Measurements from ENCODE around the gene WWTR1. TPM values are rescaled to one million over a fixed set of nuclear protein-coding genes. Genes with fewer than 3 reads are reported as not detected.

WWTR1 gene
- polyA plus RNA-seq, 3 donors: 88.7 to 119 (median 100) TPM

DNA sequence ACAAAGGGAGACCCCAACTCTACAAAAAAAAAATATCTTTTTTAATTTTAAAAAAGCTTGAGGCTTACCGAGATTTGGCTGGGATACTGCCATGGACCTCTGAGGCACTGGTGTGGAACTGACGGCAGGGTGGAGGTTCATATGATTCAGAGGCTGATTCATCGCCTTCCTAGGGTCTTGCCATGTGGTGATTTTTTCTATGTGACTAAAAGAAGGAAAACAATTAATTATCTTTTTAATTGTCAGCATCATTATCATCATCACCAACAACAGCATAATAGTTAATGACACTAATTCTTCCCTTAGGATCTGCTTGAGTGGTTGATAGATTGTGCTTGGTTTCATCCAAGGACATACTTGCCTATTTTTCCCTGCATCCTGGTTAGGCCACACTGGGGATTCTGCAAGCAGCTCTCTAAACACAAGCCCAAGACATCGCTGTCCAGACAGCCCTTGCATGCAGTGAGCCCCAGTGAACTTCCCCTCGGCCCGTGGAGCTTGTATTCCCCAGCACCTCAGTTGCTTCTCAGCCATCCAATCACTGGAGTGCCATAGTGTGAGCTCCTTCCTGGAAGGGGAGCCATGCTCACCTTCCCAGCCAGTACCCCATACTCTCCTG is 84.9 kb downstream of the WWTR1 start:
- DNase-seq: no peak

DNA sequence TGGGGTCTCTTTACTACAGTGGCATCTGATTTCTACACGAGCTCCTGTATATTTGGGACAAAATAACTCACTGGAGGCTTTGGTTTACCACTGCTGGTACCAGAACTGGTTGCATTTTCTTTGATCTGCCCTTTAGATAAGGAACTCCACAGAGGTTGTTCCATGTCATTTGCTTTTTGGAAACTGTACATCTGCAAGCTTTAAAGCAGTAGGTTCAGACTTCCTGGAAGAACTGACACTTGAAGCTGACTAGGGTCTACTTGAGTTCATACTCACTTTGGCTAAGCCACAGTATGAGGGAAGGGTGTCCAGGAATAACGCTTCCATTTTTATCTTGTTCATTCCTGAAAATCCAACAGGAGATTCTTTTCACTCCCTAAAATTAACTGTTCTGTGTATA is 86.4 kb downstream of the WWTR1 start:
- no peak for DNase-seq

DNA sequence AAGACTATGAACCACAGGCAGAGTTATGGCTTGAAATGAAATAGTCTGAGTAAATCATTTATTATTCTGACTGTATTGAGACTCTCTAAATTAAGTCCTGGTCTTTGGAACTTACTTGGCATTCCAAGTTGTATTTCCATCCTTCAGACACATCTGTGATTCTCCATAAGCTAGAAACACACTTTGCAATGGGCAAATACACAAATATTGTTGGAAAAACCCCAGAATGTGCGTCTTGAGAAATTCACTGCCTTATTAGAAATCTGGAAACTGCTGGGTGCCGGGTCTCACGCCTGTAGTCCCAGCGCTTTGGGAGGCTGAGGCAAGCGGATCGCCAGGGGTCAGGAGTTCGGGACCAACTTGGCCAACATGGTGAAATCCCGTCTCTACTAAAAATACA is 87.8 kb downstream of the WWTR1 start:
- DNase-seq: no peak

DNA sequence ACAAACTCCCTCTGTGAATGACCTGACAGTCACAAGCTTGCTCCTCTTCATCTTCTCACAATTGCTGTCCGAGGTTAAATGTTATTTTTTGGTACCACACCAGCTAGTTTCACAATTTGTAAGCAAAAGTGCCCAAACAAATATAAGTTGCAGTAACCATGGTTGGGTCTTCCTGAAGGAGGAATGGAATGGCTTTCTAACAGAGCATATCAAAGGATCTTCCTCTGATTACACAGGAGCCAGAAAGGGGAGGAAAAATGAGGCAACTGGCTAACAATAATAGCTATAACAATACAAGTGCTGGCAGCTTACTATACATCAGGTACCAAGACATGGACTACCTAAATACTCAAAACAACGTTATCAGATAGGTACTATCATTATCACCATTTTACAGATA is 90.4 kb downstream of the WWTR1 start:
- no peak for DNase-seq

DNA sequence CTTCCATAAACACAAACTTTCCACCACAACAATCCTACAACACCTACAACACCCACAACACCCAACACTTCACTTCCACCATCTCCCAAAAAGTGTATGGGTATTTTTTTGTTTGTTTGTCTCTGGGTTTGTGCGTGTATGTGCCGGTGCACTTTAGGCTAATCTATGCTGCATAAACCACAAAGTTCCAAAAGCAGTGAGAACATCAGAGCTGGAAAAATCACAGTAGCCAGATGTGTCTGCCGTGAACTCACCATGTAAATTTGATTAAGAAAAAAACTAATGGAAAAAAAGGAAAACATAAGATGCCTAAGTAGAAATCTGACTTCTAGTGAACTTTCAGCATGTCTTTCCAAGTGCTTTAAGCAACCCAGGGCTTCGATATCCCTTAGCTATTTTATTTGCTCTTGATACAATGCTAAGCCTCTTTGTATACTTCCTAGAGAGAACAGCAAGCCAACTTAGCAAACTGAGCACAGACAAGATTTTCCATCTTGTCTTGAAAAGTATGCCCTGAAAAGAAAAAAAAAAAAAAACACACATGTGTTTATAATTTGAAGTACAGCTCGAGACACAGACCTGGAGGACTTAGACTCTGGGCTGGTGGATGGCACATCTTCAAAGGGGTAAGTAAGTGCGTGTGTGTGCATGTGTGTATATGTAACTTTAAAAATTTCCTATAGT is 91.4 kb downstream of the WWTR1 start:
- no peak for DNase-seq

DNA sequence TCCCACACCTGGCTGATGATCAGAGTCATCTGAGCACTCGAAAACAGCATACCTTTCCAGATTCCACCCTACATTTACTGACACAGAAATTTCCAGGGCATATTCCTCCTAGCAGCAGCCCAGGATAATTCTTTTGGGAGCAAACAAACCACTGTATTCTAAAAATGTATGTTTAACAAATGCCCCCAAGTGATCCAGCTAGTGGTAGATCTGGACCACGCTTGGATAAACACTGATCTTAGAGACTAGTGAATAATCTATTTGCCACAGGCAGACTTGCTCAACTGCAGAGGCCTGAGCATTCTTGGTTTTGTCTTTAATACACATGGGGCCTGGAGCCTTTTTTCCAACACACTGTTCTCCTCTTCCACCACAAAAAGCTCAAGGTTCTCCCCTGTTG is 93.7 kb downstream of the WWTR1 start:
- no peak for DNase-seq

DNA sequence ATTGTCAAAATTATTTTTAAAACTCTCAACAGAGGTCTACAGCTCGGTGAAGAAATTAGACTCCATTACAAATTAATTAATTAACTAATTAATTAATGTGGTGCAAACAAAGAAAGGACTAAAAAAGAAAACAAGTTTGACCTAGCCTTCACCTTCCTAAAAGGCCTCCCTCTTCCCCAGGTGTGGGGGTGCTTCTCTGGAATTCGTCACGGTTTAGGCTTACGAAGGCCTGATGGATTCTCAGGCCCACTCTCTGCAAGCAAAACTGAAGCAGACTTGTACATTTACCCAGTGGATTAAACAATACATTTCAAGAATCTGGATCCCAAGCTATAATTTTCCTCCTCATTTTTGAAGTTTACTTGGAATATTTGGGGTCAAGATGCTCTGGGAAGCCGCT is 94.7 kb downstream of the WWTR1 start:
- no peak for DNase-seq

DNA sequence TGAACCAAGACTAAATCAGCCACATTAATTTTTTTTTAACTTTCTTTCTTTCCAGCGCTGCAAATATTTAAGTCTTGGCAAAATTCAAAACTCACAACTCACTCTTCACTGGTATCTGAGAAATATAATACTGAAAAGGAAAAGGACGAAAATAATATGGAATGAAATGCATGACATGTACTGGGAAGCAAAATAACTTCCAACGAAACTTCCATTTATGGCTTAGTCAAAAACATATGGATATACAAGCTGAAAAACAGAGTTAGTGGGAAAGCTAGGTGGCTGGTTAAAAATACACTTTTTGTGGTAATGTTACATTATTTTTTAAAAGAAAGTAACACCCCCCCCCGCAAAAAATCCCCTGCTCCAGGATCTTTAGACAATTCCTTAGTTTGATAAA is 97.2 kb downstream of the WWTR1 start:
- no peak for DNase-seq

DNA sequence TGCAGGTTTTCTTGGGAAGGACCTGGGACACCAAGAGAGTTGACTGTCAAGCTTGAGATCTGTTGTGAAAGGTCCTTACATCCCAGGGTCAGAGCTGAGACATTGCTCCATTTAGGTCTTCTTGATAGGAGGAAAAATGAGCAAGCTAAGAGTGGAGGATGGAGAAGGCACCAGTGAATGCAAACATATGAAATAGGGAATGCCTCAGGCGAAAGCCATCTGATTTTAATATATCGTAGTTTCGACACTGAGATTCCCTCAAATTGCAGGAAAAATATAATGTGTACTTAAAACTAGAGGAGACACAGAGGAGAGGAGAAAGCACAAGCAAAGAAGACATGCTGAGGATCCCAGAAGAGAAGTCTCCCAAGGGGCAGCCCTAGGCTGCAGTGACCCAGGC is 97.8 kb downstream of the WWTR1 start:
- DNase-seq: no peak

DNA sequence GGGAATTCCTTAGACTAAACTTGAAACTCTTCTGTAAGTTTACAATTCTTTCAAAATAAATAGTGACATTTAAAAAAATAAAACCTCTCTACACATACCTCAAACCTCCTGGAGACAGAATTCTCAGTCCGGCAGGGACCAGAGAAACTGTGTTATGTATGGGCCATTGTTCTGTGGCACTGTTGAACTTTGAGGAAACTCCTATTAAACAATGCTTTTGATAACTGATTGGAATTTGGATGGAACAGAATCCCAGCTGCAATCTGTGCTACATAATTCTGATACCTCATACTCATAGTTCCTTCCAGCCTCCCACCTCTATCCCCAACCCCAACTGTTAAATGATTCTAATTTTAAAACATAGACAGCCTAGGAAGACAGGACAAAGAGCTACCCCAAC is 98.3 kb downstream of the WWTR1 start:
- DNase-seq: no peak

DNA sequence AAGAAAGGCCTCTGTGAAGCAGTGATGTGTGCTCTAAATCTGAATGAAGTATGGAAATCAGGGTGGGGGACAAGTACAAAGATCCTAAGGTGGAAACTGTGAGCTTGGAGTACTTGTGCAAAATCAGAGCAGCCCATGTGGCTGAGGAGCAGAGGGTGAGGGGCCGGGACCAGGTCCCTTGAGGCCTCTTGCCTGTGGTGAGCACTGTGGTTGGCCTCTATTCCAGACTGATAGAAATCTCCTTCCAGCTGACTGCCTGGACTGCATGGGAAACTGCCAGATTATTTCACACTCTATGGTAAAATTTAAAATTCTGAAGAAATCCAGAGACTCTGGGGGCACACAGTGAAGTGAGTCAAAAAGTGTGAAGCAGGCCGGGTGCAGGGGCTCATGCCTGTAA is 101.9 kb downstream of the WWTR1 start:
- no peak for DNase-seq

DNA sequence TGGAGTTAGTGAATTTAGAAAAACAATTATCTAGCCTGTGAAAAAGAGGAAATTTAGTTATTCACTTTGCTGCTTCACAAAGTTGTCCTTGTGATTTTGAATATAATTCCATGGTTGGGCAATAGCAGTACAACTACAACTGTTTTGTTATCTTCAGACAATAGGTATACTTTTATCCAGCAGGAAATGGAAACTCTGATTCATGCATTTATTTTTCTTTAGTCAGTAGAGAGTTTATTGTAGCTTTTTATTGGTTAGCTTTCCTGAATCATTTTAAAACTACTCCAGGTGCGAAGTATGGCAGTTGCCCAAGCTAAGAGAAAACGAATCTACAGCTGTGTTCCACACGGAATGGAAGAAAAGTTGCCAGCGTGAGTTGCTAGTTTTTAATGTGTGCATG is 103.0 kb downstream of the WWTR1 start:
- DNase-seq: no peak

DNA sequence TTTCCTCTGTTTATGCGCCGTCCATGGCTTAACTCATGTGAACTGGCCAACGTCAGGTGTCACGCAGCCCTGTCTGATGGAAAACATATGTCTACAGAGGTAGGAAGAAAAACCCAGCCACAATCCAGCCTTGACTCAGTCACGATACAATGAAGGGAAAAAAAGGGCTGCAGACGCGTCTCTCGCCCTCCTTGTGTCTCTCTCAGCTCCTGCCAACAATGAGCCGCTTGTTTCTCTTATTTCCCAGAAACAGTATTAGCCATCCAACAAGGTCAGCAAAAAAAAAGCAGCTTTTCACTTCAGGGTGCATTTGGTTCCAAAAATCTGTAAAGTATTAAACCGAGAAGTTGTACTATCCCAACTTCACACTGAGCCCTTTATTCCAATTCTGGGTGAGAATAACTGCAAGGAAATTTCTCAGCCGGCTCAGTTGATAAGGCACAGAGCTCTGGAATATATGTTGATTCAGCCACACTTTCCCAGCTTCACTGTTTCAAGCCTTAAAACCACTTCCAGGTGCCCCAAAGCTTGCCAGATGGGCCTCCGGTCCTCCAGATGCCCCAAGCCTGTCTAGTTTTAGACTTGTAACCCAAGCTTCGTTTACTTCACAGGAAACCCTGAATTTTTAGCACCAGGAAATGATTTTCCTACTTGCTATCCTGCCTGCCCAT is 103.9 kb downstream of the WWTR1 start:
- DNase-seq: no peak

DNA sequence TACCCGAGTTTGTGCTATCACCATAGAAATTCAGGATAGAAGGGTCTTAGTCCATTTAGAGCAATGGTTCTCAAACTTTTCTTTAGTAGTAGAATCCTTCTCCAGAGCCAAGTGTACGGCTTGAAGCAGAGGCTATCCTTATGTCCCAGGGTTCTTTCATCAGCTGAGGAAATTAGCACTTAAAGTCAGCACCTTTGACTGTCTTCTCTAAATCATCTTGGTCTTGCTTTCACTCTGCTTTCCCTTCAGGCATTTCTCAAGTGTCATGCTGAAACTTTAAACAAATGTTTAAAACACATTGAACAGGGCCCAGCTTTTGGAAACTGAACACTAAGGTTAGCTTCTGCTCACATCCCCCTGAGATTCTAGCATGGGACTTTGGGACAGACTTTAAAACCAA is 105.1 kb downstream of the WWTR1 start:
- DNase-seq: no peak

DNA sequence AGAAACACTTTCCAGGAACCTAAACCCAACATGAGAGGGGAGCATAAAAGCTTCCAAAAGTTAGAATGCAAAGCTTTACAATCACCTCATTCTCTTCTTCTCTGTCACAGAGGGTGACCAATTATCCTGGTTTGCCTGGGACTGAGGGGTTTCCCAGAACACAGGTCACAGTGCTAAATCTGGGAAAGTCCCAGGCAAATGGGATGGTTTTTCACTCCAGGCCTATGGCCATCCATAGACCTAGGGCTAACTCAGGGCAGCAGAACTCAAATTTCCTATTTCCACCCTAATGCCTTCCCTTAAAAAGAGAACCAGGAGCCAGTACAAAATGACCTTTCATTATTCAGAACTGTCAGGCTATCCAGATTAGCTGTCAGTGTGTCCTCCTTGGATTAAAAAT is 106.3 kb downstream of the WWTR1 start:
- no peak for DNase-seq

DNA sequence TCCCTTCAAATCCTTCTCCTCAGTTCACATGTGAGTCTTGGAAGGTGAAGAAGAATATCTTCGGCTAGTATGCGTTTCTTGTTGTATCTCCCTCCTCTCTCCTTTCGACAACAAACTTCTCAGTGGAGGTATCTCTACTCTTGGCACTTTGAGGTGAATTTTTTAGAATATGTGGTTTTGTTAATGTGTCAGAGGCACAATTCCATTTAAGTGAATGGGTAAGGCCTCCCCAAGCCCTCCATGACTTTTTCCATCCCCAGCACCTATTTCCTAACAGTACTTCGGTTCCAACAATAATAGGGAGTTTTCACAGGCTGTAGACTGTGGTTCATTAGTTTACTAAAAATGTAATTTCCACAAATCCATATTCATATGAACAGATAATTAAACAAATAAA is 109.2 kb downstream of the WWTR1 start:
- DNase-seq: no peak

DNA sequence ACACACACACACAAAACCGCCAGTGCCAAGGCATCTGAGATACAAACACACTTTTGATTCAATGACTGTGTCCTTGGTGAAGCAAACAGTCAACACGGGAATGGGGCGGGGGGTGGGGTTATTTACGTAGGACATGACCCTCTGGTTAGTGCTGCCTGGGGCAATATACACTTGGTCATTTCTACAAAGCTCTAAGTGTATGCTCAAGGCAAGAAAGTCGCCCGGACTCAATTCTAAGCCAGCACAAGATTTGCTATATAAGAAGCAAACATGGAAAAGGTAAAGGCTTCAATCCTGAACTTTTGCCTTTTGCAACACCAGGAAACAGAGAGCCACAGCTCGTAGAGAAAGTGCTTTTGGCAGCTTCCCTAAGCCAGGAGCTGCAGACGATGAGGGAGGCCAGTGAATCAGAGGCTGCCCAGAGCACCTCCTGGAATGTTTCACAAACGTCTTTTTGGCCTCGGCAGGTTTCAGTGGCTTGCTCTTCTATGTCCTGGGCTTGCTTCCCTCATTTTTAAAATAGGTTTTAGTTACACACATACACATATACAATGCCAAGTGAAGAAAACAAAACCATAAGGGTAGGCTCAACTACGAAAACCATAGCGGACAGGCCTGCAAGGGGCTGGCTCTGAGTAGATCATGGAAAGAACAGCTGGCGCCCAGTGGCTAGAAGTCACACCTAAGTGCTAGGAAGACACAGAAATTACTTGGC is 109.7 kb downstream of the WWTR1 start:
- DNase-seq: no peak

DNA sequence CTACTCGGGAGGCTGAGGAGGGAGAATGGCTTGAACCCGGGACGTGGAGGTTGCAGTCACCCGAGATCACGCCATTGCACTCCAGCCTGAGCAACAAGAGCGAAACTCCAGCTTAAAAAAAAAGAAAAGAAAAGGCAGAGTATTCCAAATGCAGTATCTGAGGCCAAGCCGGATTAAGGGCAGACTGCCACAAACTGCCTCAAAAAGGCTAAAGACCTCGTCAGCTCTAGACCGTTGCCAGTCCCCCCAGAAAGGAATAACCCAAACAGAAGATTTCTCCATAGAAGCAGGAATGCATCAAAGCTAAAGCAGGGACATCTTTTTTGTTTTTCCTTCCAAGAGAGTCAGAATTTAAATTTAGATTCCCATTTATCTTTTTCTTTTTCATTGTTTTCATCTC is 110.4 kb downstream of the WWTR1 start:
- DNase-seq: no peak

DNA sequence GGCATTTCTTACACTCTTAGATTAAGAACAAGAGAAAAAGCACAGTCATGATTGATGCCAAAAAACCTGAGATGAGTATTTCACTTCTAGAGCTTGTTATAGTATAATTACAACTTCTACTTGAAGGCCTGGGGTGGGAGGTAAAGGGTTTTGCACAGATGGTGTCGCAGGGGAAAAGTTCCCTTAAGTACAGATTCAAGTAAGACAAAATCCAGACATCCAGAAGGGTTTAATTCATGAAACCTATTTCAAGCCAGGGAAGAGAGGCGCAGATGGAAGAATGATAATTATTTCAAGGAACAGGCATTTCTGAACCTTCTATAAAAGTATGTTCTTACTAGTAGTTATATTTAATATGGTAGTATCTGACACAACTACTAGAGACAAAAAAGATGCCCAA is 112.8 kb downstream of the WWTR1 start:
- DNase-seq: no peak

DNA sequence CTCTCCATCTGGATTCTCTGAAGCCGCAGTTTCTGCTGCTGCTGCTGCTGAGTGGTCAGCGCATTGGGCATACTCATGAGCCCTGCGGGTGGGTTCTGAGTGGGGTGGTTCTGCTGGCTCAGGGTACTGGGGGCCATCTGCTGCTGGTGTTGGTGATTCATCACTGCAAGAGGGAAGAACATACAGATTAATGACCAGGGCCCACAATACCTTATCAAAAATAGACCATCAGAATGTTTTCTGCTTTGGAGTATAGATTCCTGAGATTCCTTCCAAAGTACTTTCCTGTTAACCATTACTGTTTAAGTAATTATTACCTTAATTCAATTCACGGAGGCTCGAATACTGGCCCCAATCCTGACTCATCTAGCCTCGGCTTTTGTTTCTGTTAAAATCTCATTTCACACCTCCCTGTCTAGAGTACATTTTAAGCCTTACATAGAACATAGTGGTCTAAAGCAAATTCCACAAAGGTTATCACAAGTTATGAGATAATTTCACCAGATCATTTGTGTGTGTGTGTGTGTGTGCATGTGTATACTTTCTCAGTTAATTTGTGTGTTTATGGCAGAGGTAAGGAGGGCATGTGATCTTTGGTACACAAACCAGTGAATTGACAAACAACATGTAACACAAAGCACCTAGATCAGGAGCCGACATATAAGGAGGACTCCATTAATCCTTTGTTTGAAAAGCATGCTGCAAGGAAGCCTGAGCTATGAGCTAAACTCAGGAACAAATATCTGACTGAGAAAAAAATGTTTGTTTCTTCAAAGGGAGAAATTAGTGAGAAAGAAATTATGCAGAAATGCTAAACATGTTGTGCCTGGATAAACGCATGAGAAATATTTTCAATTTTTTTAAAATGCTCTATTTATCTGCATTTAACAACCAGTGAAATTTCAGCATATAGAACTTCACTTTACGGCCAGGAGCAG is 115.2 kb downstream of the WWTR1 start:
- DNase-seq: no peak

DNA sequence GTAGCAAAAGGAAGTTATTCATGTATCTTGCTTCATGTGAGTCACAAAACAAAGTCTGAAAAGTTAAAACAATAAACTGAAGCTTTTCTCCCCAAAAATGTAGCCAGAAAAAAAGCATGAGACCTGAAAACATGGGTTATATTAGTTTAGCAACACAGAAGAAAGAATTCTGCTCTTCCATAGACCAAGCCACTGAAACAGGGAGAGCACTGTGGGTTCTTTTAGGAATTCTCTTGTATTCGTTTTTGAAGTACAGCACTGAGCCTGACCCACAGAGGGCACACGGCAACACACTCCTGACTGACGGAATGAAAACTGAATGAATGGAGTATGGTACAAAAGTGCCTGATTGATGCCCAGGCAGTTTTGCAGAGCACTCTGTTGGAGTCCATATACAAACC is 116.7 kb downstream of the WWTR1 start:
- no peak for DNase-seq

DNA sequence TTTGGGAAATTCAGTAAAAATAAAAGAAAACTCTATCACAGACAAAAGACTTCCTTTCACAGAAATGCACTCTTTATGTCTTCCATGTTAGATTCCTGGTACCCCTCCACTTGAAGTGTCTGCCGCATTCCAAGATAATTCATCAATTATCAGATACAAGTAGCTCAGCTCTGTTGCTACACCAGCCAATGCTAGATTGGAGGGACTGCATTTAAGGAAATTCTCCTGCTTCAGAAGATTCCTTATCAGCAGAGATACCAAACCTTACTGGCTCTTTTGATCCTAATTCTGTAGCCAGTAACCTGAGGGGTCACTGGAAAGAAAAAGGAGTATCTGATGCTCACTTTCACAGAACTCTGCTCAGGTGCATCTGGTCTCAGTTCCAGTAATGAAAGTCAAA is 119.5 kb downstream of the WWTR1 start:
- DNase-seq: no peak

Measured in renal pelvis (tissue), 4 donors.